HG03575 (cell line): ENCODE measurements around the gene OR51S1.
"Not testable (repeated sequence)": the region's sequence is repeated elsewhere in the genome, so short reads cannot be mapped to it uniquely, and the experiment has no call there.

Source experiments
- ATAC-seq: cut with Tn5 transposase; IDR thresholded peaks from one replicate; pipeline ENCODE4 v1.9.1; 2021; ENCODE audit not compliant: unreplicated experiment, insufficient number of reproducible peaks, low FRiP score; ENCODE audit errors: extremely low read depth

The OR51S1 gene

GRCh38 chr11:4848908-4849532, at the start of gene OR51S1:
TSS of gene OR51S1 (minus strand) at chr11:4849208. CDS start at chr11:4849208, 0 bp downstream.
- ATAC-seq = no peak

- ATAC-seq = no peak
Measured at GRCh38 chr11:4891996-4892640, 43.1 kb upstream of the OR51S1 start.

GRCh38 chr11:4890279-4890678, 41.3 kb upstream of the OR51S1 start:
- ATAC-seq = no peak

GRCh38 chr11:4887591-4887990, 38.6 kb upstream of the OR51S1 start:
- ATAC-seq = no peak

GRCh38 chr11:4886186-4886585, 37.2 kb upstream of the OR51S1 start:
- no peak for ATAC-seq

- no peak for ATAC-seq
Measured at GRCh38 chr11:4884361-4884760, 35.4 kb upstream of the OR51S1 start.

GRCh38 chr11:4882543-4882942, 33.5 kb upstream of the OR51S1 start:
- ATAC-seq = no peak

- no peak for ATAC-seq
Measured at GRCh38 chr11:4881860-4882500, 33.0 kb upstream of the OR51S1 start, which contains the start of gene OR51T1. TSS of gene OR51T1 (plus strand) at chr11:4881900. CDS start at chr11:4881900, 0 bp downstream.

GRCh38 chr11:4881188-4881587, 32.2 kb upstream of the OR51S1 start:
- no peak for ATAC-seq

- no peak for ATAC-seq
Measured at GRCh38 chr11:4865855-4866254, 16.8 kb upstream of the OR51S1 start.

GRCh38 chr11:4863876-4864275, 14.9 kb upstream of the OR51S1 start:
- no peak for ATAC-seq

- ATAC-seq = no peak
Measured at GRCh38 chr11:4862447-4863236, 13.6 kb upstream of the OR51S1 start.

GRCh38 chr11:4854286-4854685, 5.3 kb upstream of the OR51S1 start:
- ATAC-seq = not testable (repeated sequence)

GRCh38 chr11:4851033-4851432, 2.0 kb upstream of the OR51S1 start:
- ATAC-seq = no peak

GRCh38 chr11:4839851-4840549, 9.0 kb downstream of the OR51S1 start:
- no peak for ATAC-seq

- no peak for ATAC-seq
Measured at GRCh38 chr11:4830909-4831308, 18.1 kb downstream of the OR51S1 start.

- no peak for ATAC-seq
Measured at GRCh38 chr11:4830346-4830745, 18.7 kb downstream of the OR51S1 start.

GRCh38 chr11:4826425-4826824, 22.6 kb downstream of the OR51S1 start:
- no peak for ATAC-seq

GRCh38 chr11:4825132-4825531, 23.9 kb downstream of the OR51S1 start:
- ATAC-seq = no peak
